Ishikawa (cell line): Measurements from ENCODE around the gene ANKS6.

Experiments
- CEBPB ChIP-seq: IDR thresholded peaks from 2 replicates; pipeline ENCODE4 v1.6.1; 2012
- CREB1 ChIP-seq: IDR thresholded peaks from 2 replicates; pipeline ENCODE4 v1.6.1; 2012; ENCODE audit warnings: low read depth
- EGR1 ChIP-seq: IDR thresholded peaks from 2 replicates; pipeline ENCODE4 v1.6.1; 2012
- EP300 ChIP-seq: IDR thresholded peaks from 2 replicates; pipeline ENCODE4 v1.6.1; 2012; ENCODE audit warnings: borderline replicate concordance
- FOXM1 ChIP-seq: IDR thresholded peaks from 2 replicates; pipeline ENCODE4 v1.6.1; 2012; ENCODE audit warnings: low read depth, borderline replicate concordance
- MAX ChIP-seq: IDR thresholded peaks from 2 replicates; pipeline ENCODE4 v1.6.1; 2012
- NFIC ChIP-seq: IDR thresholded peaks from 2 replicates; pipeline ENCODE4 v1.6.1; 2012
- RAD21 ChIP-seq: IDR thresholded peaks from 2 replicates; pipeline ENCODE4 v1.6.1; 2012; ENCODE audit warnings: low read depth
- TAF1 ChIP-seq: IDR thresholded peaks from 2 replicates; pipeline ENCODE4 v1.6.1; 2012; ENCODE audit warnings: low read depth, mild to moderate bottlenecking
- TCF12 ChIP-seq: IDR thresholded peaks from 2 replicates; pipeline ENCODE4 v1.6.1; 2012; ENCODE audit warnings: low read depth
- TEAD4 ChIP-seq: IDR thresholded peaks from 2 replicates; pipeline ENCODE4 v1.6.1; 2012
- USF1 ChIP-seq: IDR thresholded peaks from 2 replicates; pipeline ENCODE4 v1.6.1; 2012
- YY1 ChIP-seq: IDR thresholded peaks from 2 replicates; pipeline ENCODE4 v1.6.1; 2012; ENCODE audit warnings: low read depth
- ZBTB7A ChIP-seq: IDR thresholded peaks from 2 replicates; pipeline ENCODE4 v1.6.1; 2012; ENCODE audit warnings: low read depth
- TF ChIP-seq, protein P1 (sequence below): IDR thresholded peaks from 2 replicates; pipeline ENCODE4 v1.6.1; 2012; ENCODE audit warnings: low read depth, mild to moderate bottlenecking

Gene ANKS6

DNA sequence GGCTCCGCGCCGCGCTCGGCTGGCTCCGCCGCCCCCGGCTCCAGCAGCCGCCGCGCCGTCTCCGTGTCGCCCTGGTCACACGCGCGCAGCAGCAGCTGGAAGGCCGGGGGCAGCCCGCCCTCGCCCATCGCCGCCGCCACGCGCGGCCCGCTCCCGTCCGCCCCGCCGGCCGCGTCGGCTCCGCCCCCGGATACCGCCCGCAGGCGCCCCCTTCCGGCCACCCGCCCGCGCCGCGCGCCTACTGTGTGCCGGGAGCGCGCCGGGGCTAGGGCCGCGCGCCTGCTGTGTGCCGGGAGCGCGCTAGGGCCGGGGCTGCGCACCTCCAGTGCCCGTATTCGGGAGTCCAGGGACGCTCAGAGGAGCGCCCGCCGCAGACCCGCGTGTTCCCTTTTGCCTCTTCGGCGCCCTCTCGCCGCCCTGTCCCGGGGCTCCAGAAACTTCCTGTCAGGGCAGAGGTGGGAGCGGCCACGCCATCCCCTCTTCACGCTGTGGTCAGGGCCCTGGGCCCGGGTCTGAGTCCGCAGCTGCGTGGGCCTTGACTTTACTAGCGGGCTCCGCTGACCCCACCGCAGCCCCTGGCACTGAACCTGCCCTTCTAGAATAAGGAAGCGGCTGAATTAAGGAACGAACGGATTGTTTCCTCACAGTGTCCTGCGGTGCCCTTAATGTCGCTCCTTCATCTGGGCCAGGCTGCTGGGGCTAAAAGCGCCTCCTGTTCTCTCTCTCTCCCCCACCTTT is at the start of gene ANKS6:
TSS of gene ANKS6 (minus strand) at position 192 of the 738 bp plus-strand sequence. CDS start at position 128, 64 bp downstream.
- TF ChIP-seq CREB1 (no peak), ZBTB7A (no peak; the same call in 1 of the 2 replicates), RAD21 (no peak), TAF1 (no peak), MAX (peak; percentile 34; the same call in 1 of the 2 replicates), EP300 (no peak), EGR1 (0 out of 2 replicates have a peak, but pooled peaks have one; percentile 42), TCF12 (no peak), CEBPB (no peak), NFIC (no peak), FOXM1 (no peak)

- TF ChIP-seq YY1 (no peak), USF1 (no peak), CREB1 (no peak), FOXM1 (no peak), CEBPB (no peak), EGR1 (no peak), TAF1 (no peak), TEAD4 (no peak), MAX (no peak), EP300 (no peak), TCF12 (no peak), NFIC (no peak), RAD21 (no peak), ZBTB7A (no peak)
- TF ChIP-seq, protein P1, sequence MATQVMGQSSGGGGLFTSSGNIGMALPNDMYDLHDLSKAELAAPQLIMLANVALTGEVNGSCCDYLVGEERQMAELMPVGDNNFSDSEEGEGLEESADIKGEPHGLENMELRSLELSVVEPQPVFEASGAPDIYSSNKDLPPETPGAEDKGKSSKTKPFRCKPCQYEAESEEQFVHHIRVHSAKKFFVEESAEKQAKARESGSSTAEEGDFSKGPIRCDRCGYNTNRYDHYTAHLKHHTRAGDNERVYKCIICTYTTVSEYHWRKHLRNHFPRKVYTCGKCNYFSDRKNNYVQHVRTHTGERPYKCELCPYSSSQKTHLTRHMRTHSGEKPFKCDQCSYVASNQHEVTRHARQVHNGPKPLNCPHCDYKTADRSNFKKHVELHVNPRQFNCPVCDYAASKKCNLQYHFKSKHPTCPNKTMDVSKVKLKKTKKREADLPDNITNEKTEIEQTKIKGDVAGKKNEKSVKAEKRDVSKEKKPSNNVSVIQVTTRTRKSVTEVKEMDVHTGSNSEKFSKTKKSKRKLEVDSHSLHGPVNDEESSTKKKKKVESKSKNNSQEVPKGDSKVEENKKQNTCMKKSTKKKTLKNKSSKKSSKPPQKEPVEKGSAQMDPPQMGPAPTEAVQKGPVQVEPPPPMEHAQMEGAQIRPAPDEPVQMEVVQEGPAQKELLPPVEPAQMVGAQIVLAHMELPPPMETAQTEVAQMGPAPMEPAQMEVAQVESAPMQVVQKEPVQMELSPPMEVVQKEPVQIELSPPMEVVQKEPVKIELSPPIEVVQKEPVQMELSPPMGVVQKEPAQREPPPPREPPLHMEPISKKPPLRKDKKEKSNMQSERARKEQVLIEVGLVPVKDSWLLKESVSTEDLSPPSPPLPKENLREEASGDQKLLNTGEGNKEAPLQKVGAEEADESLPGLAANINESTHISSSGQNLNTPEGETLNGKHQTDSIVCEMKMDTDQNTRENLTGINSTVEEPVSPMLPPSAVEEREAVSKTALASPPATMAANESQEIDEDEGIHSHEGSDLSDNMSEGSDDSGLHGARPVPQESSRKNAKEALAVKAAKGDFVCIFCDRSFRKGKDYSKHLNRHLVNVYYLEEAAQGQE, result no peak
Observed at GRCh38 chr9:98846081-98846480, 49.7 kb upstream of the ANKS6 start.

DNA sequence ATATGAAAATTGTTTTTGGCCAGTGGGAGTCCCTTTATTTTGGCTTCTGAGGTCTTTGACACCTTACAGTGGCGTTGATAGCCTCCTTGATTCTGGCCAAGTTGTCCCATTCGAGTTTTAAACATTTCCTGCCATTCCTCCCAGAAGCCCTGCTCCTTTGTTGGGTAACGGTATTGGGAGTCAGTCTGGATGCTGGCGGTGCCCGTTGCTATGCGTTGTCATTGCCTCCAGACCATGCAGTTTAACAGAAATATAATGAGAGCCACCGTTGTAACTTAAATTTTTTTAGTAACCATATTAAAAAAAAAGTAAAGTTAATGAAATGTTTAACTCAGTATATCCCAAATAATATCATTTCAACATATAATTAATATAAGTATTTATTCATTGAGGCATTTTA is 46.2 kb upstream of the ANKS6 start:
- no peak for TF ChIP-seq ZBTB7A
- TF ChIP-seq TAF1, result no peak
- TF ChIP-seq, protein P1, result no peak
- TF ChIP-seq EP300, result no peak
- TF ChIP-seq TEAD4, result no peak
- TF ChIP-seq TCF12, result no peak
- TF ChIP-seq USF1, result no peak
- TF ChIP-seq NFIC, result no peak
- TF ChIP-seq FOXM1, result no peak
- no peak for TF ChIP-seq MAX
- TF ChIP-seq CEBPB, result no peak
- TF ChIP-seq EGR1, result no peak
- no peak for TF ChIP-seq RAD21
- TF ChIP-seq YY1, result no peak
- TF ChIP-seq CREB1, result no peak

DNA sequence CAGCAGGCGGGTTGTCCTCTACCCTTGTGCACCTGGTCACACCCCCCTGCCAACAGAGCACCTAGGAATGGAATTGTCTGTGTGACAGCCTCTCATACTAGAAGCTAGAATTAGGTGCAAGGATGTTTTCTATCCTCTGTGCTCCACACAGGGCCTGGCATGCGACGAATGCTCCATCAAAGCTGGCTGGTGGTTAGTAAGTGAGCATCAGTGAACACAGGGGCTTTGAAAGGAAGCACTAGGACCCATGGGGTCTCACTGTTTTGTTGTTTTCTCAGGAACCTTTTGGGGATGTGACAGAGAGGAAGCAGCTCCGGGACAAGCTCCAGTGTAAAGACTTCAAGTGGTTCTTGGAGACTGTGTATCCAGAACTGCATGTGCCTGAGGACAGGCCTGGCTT is 43.4 kb upstream of the ANKS6 start:
- TF ChIP-seq MAX (no peak), CREB1 (no peak), USF1 (no peak), YY1 (no peak), NFIC (no peak), CEBPB (no peak), TCF12 (no peak), EGR1 (no peak), EP300 (no peak), ZBTB7A (no peak), TEAD4 (no peak), TAF1 (no peak), RAD21 (no peak), FOXM1 (no peak)
- TF ChIP-seq, protein P1, result no peak
